ENCODE data around the gene CTIF. TPM values are rescaled to one million over a fixed set of nuclear protein-coding genes. Genes with fewer than 3 reads are reported as not detected.

CTIF gene
- total RNA-seq, 1 donor from 2014 or later = 67.9 TPM

GRCh38 chr18:48619501-48619900 is 80.7 kb downstream of the CTIF start:
- Mint-ChIP-seq H3K27me3 (ENCODE audit: low read depth) (no peaks in the 10 kb centered on the region), H3K27ac (no peak overlapping the region), H3K4me3 (no peak overlapping the region), H3K9me3 (no peaks in the 10 kb centered on the region), H3K36me3 (peaks cover 9% of the 10 kb centered on the region), H3K4me1 (peaks cover 29% of the 10 kb centered on the region)
- DNase-seq (ENCODE audit: low spot score in 2 of 2, unreplicated experiment in 2 of 2) = no peak
- no peak for TF ChIP-seq CTCF (IDR thresholded peaks at IDR 0.05; ENCODE audit: unreplicated experiment)

DNA sequence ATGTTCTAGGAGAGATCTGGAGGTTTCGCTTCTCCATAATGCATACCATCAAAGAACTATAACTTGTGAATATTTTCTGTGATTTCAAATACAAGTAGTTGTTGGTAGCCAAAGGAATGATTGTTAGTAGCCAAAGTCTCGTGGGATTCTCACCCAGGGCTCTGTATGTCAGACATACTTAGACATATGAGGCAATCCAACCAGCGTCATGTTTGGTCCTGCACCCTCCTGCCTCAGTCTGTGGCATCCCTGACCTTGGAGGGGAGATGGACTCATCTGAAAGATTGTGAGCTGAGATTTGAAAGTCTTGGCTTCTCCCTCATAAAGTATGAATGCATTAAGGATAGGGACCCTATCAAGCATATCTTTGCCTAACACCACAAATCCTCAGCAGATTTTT is 81.2 kb downstream of the CTIF start:
- peaks cover 31% of the 10 kb centered on the region for H3K4me1 Mint-ChIP-seq
- no peak overlapping the region for H3K4me3 Mint-ChIP-seq
- no peak overlapping the region for H3K27ac Mint-ChIP-seq
- DNase-seq (ENCODE audit: low spot score in 2 of 2, unreplicated experiment in 2 of 2) = no peak
- no peaks in the 10 kb centered on the region for H3K27me3 Mint-ChIP-seq (ENCODE audit: low read depth)
- TF ChIP-seq CTCF (IDR thresholded peaks at IDR 0.05; ENCODE audit: unreplicated experiment) = no peak
- no peaks in the 10 kb centered on the region for H3K9me3 Mint-ChIP-seq
- H3K36me3 Mint-ChIP-seq = peaks cover 9% of the 10 kb centered on the region

DNA sequence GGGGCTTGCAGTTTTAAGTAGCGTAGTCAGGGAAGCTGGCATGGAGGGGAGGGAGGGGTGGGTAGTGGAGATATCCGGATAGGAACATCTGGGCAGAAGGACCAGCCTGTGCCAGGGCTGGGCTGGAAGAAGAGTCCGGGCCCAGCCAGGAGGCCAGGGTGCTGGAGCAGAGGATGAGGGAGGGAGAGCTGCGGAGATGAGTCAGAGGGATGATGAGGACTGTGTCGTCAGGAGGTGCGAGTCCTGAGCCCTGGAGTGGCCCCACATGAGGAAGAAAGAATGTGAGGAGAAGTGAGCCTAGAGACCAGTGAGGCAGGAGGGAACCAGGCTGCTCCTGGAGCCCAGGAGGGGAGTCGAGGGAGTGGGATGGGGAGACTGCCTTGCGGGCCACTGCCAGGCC is 82.4 kb downstream of the CTIF start:
- H3K4me3 Mint-ChIP-seq = no peak overlapping the region
- H3K27ac Mint-ChIP-seq = peak overlapping the region; percentile 80
- peaks cover 31% of the 10 kb centered on the region for H3K4me1 Mint-ChIP-seq
- no peak for DNase-seq (ENCODE audit: low spot score in 2 of 2, unreplicated experiment in 2 of 2)
- no peaks in the 10 kb centered on the region for H3K27me3 Mint-ChIP-seq (ENCODE audit: low read depth)
- no peaks in the 10 kb centered on the region for H3K9me3 Mint-ChIP-seq
- no peak for TF ChIP-seq CTCF (IDR thresholded peaks at IDR 0.05; ENCODE audit: unreplicated experiment)
- H3K36me3 Mint-ChIP-seq = peaks cover 9% of the 10 kb centered on the region

DNA sequence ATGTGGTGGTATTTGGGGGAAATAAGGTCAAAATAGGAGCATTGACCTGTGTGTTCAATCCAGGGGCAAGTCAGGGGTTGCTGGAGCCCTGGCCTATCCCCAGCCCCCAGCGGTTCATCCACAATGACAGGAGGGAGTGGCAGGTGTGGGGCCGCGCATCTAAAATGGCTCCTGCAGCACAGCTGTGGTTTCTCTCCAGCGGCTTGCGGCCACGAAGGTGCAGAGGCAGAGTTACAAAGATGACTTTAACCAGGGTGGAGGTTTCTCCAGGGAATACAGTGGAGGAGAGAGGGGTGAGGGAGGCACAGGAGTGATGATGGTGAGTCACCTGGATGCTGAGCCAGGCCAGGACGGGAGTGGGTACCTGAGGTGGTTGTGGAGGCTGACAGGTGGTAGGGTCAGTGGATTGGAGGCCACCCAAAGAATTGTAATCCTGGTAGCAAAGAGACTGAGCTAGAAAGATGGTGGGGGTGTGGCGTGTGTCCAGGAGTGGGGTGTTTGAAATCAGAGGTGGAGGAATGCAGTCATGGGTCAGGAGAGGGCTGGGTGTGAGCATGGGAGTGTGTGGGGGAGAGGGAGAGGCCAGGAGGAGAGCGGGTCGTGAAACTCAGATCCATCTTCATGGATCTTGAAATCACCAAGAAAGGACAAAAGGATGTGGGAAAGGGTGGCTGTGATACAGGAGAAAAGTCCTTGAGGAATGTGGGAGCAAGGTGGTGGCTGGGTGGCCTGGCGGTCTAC is 83.2 kb downstream of the CTIF start:
- H3K9me3 Mint-ChIP-seq = no peaks in the 10 kb centered on the region
- peaks cover 31% of the 10 kb centered on the region for H3K4me1 Mint-ChIP-seq
- peak overlapping the region; percentile 80 for H3K27ac Mint-ChIP-seq
- H3K27me3 Mint-ChIP-seq (ENCODE audit: low read depth) = no peaks in the 10 kb centered on the region
- no peak overlapping the region for H3K4me3 Mint-ChIP-seq
- H3K36me3 Mint-ChIP-seq = peaks cover 9% of the 10 kb centered on the region
- DNase-seq (ENCODE audit: low spot score in 2 of 2, unreplicated experiment in 2 of 2) = no peak
- no peak for TF ChIP-seq CTCF (IDR thresholded peaks at IDR 0.05; ENCODE audit: unreplicated experiment)

DNA sequence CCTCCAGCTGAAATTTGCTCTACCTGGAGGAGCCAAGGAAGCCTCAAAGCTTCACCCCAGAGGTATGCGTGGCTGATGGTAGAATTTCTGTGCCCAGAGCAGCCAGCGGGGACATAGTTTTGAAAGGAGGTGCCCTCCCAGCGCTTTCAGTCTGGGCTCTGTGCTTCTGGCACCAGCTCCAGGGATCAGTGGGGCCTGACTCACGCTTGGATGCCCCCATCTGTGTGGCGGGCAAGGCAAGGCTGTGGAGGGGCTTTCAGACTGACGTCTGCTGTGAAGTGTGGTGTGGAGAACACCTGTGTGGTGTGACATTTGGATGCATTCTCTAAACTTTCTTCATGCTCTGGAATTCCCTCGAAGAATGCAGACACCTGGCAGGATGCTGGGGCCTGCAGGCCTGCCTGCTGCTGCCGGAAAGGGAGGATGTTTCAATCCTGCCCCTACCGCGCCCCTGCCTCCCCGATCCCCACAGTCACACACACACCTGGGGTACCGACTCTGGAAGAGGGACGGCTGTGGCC is 84.1 kb downstream of the CTIF start:
- TF ChIP-seq CTCF (IDR thresholded peaks at IDR 0.05; ENCODE audit: unreplicated experiment) = no peak
- Mint-ChIP-seq H3K27me3 (ENCODE audit: low read depth) (no peaks in the 10 kb centered on the region), H3K4me3 (no peak overlapping the region), H3K27ac (peak overlapping the region; percentile 94), H3K9me3 (no peaks in the 10 kb centered on the region), H3K4me1 (peaks cover 31% of the 10 kb centered on the region), H3K36me3 (peaks cover 9% of the 10 kb centered on the region)
- DNase-seq (ENCODE audit: low spot score in 2 of 2, unreplicated experiment in 2 of 2) = no peak

Measured in mesothelial cell of epicardium (in vitro differentiated cells).